Measurements from ENCODE around the gene MAGI3. TPM values are rescaled to one million over a fixed set of nuclear protein-coding genes. Genes with fewer than 3 reads are reported as not detected.
A peak's percentile ranks its signal among the peaks of the same experiment; 100 is the strongest.
"Not testable (repeated sequence)": the region's sequence is repeated elsewhere in the genome, so short reads cannot be mapped to it uniquely, and the experiment has no call there.

MAGI3 gene
- total RNA-seq, 1 donor from 2014 or later: 13.0 TPM

GRCh38 chr1:113684153-113684541 is 293.8 kb downstream of the MAGI3 start:
- no peaks in the 10 kb centered on the region for H3K4me1 ChIP-seq (ENCODE audit: control insufficient read depth in 3 of 3, insufficient read depth in 3 of 3, low read length in 3 of 3)
- no peak overlapping the region for H3K4me3 ChIP-seq (ENCODE audit: low read length in 3 of 3)
- peak overlapping the region; percentile 15 for H3K27ac ChIP-seq (ENCODE audit: low read depth, low read length)
- no peaks in the 10 kb centered on the region for H3K9me3 ChIP-seq (ENCODE audit: control insufficient read depth in 3 of 3, low read length in 3 of 3)
- peaks cover 0 to 5% (median 0%) of the 10 kb centered on the region in 3 donors for H3K36me3 ChIP-seq (ENCODE audit: control insufficient read depth in 3 of 3, insufficient read depth in 3 of 3, low read length in 3 of 3)
- no peaks in the 10 kb centered on the region for H3K27me3 ChIP-seq (ENCODE audit: control insufficient read depth in 3 of 3, insufficient read depth in 3 of 3, low read length in 3 of 3)
- H3K9ac ChIP-seq (ENCODE audit: low read depth in 1 of 3, low read length in 3 of 3): no peak overlapping the region

- Histone ChIP-seq H3K9ac (ENCODE audit: low read depth in 1 of 3, low read length in 3 of 3) (no peak overlapping the region), H3K27ac (ENCODE audit: low read depth, low read length) (no peak overlapping the region), H3K9me3 (ENCODE audit: control insufficient read depth in 3 of 3, low read length in 3 of 3) (no peaks in the 10 kb centered on the region), H3K36me3 (ENCODE audit: control insufficient read depth in 3 of 3, insufficient read depth in 3 of 3, low read length in 3 of 3) (no peaks in the 10 kb centered on the region), H3K4me3 (ENCODE audit: low read length in 3 of 3) (no peak overlapping the region), H3K27me3 (ENCODE audit: control insufficient read depth in 3 of 3, insufficient read depth in 3 of 3, low read length in 3 of 3) (no peaks in the 10 kb centered on the region), H3K4me1 (ENCODE audit: control insufficient read depth in 3 of 3, insufficient read depth in 3 of 3, low read length in 3 of 3) (no peaks in the 10 kb centered on the region)
These were observed 296.7 kb downstream of the MAGI3 start for GRCh38 chr1:113686891-113687618.

GRCh38 chr1:113691184-113691583 is 300.9 kb downstream of the MAGI3 start:
- Histone ChIP-seq H3K9me3 (ENCODE audit: control insufficient read depth in 3 of 3, low read length in 3 of 3) (peaks cover 0 to 6% (median 2%) of the 10 kb centered on the region in 3 donors), H3K4me1 (ENCODE audit: control insufficient read depth in 3 of 3, insufficient read depth in 3 of 3, low read length in 3 of 3) (no peaks in the 10 kb centered on the region), H3K27me3 (ENCODE audit: control insufficient read depth in 3 of 3, insufficient read depth in 3 of 3, low read length in 3 of 3) (no peaks in the 10 kb centered on the region), H3K27ac (ENCODE audit: low read depth, low read length) (no peak overlapping the region), H3K36me3 (ENCODE audit: control insufficient read depth in 3 of 3, insufficient read depth in 3 of 3, low read length in 3 of 3) (peaks cover 0 to 5% (median 0%) of the 10 kb centered on the region in 3 donors), H3K9ac (ENCODE audit: low read depth in 1 of 3, low read length in 3 of 3) (no peak overlapping the region), H3K4me3 (ENCODE audit: low read length in 3 of 3) (no peak overlapping the region)

- Histone ChIP-seq H3K36me3 (ENCODE audit: control insufficient read depth in 3 of 3, insufficient read depth in 3 of 3, low read length in 3 of 3) (peaks cover under 1 to 11% (median 2%) of the 10 kb centered on the region in 3 donors), H3K27ac (ENCODE audit: low read depth, low read length) (no peak overlapping the region), H3K27me3 (ENCODE audit: control insufficient read depth in 3 of 3, insufficient read depth in 3 of 3, low read length in 3 of 3) (no peaks in the 10 kb centered on the region), H3K4me3 (ENCODE audit: low read length in 3 of 3) (no peak overlapping the region), H3K4me1 (ENCODE audit: control insufficient read depth in 3 of 3, insufficient read depth in 3 of 3, low read length in 3 of 3) (no peaks in the 10 kb centered on the region), H3K9me3 (ENCODE audit: control insufficient read depth in 3 of 3, low read length in 3 of 3) (peaks cover 0 to 6% (median 2%) of the 10 kb centered on the region in 3 donors), H3K9ac (ENCODE audit: low read depth in 1 of 3, low read length in 3 of 3) (no peak overlapping the region)
These were observed 302.0 kb downstream of the MAGI3 start for GRCh38 chr1:113692342-113692741.

GRCh38 chr1:113692824-113693431 is 302.6 kb downstream of the MAGI3 start:
- no peak overlapping the region for H3K4me3 ChIP-seq (ENCODE audit: low read length in 3 of 3)
- no peaks in the 10 kb centered on the region for H3K4me1 ChIP-seq (ENCODE audit: control insufficient read depth in 3 of 3, insufficient read depth in 3 of 3, low read length in 3 of 3)
- H3K36me3 ChIP-seq (ENCODE audit: control insufficient read depth in 3 of 3, insufficient read depth in 3 of 3, low read length in 3 of 3): peaks cover 2 to 12% (median 2%) of the 10 kb centered on the region in 3 donors
- peaks cover 0 to 6% (median 2%) of the 10 kb centered on the region in 3 donors for H3K9me3 ChIP-seq (ENCODE audit: control insufficient read depth in 3 of 3, low read length in 3 of 3)
- no peak overlapping the region for H3K9ac ChIP-seq (ENCODE audit: low read depth in 1 of 3, low read length in 3 of 3)
- H3K27me3 ChIP-seq (ENCODE audit: control insufficient read depth in 3 of 3, insufficient read depth in 3 of 3, low read length in 3 of 3): no peaks in the 10 kb centered on the region
- H3K27ac ChIP-seq (ENCODE audit: low read depth, low read length): no peak overlapping the region

- Histone ChIP-seq H3K27ac (ENCODE audit: low read depth, low read length) (no peak overlapping the region), H3K4me1 (ENCODE audit: control insufficient read depth in 3 of 3, insufficient read depth in 3 of 3, low read length in 3 of 3) (no peaks in the 10 kb centered on the region), H3K9ac (ENCODE audit: low read depth in 1 of 3, low read length in 3 of 3) (no peak overlapping the region), H3K36me3 (ENCODE audit: control insufficient read depth in 3 of 3, insufficient read depth in 3 of 3, low read length in 3 of 3) (peaks cover 7 to 18% (median 8%) of the 10 kb centered on the region in 3 donors), H3K9me3 (ENCODE audit: control insufficient read depth in 3 of 3, low read length in 3 of 3) (peaks cover 0 to 6% (median 2%) of the 10 kb centered on the region in 3 donors), H3K4me3 (ENCODE audit: low read length in 3 of 3) (no peak overlapping the region), H3K27me3 (ENCODE audit: control insufficient read depth in 3 of 3, insufficient read depth in 3 of 3, low read length in 3 of 3) (no peaks in the 10 kb centered on the region)
These were observed 304.6 kb downstream of the MAGI3 start for GRCh38 chr1:113694910-113695309.

- no peaks in the 10 kb centered on the region for H3K4me1 ChIP-seq (ENCODE audit: control insufficient read depth in 3 of 3, insufficient read depth in 3 of 3, low read length in 3 of 3)
- no peaks in the 10 kb centered on the region for H3K27me3 ChIP-seq (ENCODE audit: control insufficient read depth in 3 of 3, insufficient read depth in 3 of 3, low read length in 3 of 3)
- H3K9ac ChIP-seq (ENCODE audit: low read depth in 1 of 3, low read length in 3 of 3): no peak overlapping the region
- H3K4me3 ChIP-seq (ENCODE audit: low read length in 3 of 3): no peak overlapping the region
- H3K36me3 ChIP-seq (ENCODE audit: control insufficient read depth in 3 of 3, insufficient read depth in 3 of 3, low read length in 3 of 3): peaks cover 7 to 13% (median 8%) of the 10 kb centered on the region in 3 donors
- no peak overlapping the region for H3K27ac ChIP-seq (ENCODE audit: low read depth, low read length)
- no peaks in the 10 kb centered on the region for H3K9me3 ChIP-seq (ENCODE audit: control insufficient read depth in 3 of 3, low read length in 3 of 3)
These were observed 311.1 kb downstream of the MAGI3 start for GRCh38 chr1:113701429-113701828.

- Histone ChIP-seq H3K9ac (ENCODE audit: low read depth in 1 of 3, low read length in 3 of 3) (no peak overlapping the region), H3K9me3 (ENCODE audit: control insufficient read depth in 3 of 3, low read length in 3 of 3) (no peaks in the 10 kb centered on the region), H3K36me3 (ENCODE audit: control insufficient read depth in 3 of 3, insufficient read depth in 3 of 3, low read length in 3 of 3) (peaks cover 4 to 11% (median 9%) of the 10 kb centered on the region in 3 donors), H3K4me1 (ENCODE audit: control insufficient read depth in 3 of 3, insufficient read depth in 3 of 3, low read length in 3 of 3) (no peaks in the 10 kb centered on the region), H3K27ac (ENCODE audit: low read depth, low read length) (no peak overlapping the region), H3K4me3 (ENCODE audit: low read length in 3 of 3) (no peak overlapping the region), H3K27me3 (ENCODE audit: control insufficient read depth in 3 of 3, insufficient read depth in 3 of 3, low read length in 3 of 3) (no peaks in the 10 kb centered on the region)
These were observed 324.4 kb downstream of the MAGI3 start for GRCh38 chr1:113714606-113715269.

- not testable (repeated sequence) for H3K27ac ChIP-seq (ENCODE audit: low read depth, low read length); H3K9ac ChIP-seq (ENCODE audit: low read depth in 1 of 3, low read length in 3 of 3); H3K27me3 ChIP-seq (ENCODE audit: control insufficient read depth in 3 of 3, insufficient read depth in 3 of 3, low read length in 3 of 3); H3K36me3 ChIP-seq (ENCODE audit: control insufficient read depth in 3 of 3, insufficient read depth in 3 of 3, low read length in 3 of 3); H3K4me3 ChIP-seq (ENCODE audit: low read length in 3 of 3); H3K9me3 ChIP-seq (ENCODE audit: control insufficient read depth in 3 of 3, low read length in 3 of 3); H3K4me1 ChIP-seq (ENCODE audit: control insufficient read depth in 3 of 3, insufficient read depth in 3 of 3, low read length in 3 of 3)
These were observed 327.2 kb downstream of the MAGI3 start for GRCh38 chr1:113717506-113717905.

- not testable (repeated sequence) for H3K4me1 ChIP-seq (ENCODE audit: control insufficient read depth in 3 of 3, insufficient read depth in 3 of 3, low read length in 3 of 3); H3K27ac ChIP-seq (ENCODE audit: low read depth, low read length); H3K9ac ChIP-seq (ENCODE audit: low read depth in 1 of 3, low read length in 3 of 3); H3K4me3 ChIP-seq (ENCODE audit: low read length in 3 of 3); H3K27me3 ChIP-seq (ENCODE audit: control insufficient read depth in 3 of 3, insufficient read depth in 3 of 3, low read length in 3 of 3); H3K9me3 ChIP-seq (ENCODE audit: control insufficient read depth in 3 of 3, low read length in 3 of 3); H3K36me3 ChIP-seq (ENCODE audit: control insufficient read depth in 3 of 3, insufficient read depth in 3 of 3, low read length in 3 of 3)
These were observed 328.3 kb downstream of the MAGI3 start for GRCh38 chr1:113718621-113719020.
